HG03354 (cell line): ENCODE data around the gene MCU.
"Not testable (repeated sequence)": the region's sequence is repeated elsewhere in the genome, so short reads cannot be mapped to it uniquely, and the experiment has no call there.

ENCODE experiments used
- ATAC-seq: cut with Tn5 transposase; IDR thresholded peaks from one replicate; pipeline ENCODE4 v1.9.1; 2021; ENCODE audit warnings: mild to moderate bottlenecking; ENCODE audit not compliant: unreplicated experiment, poor library complexity, severe bottlenecking

MCU gene

DNA sequence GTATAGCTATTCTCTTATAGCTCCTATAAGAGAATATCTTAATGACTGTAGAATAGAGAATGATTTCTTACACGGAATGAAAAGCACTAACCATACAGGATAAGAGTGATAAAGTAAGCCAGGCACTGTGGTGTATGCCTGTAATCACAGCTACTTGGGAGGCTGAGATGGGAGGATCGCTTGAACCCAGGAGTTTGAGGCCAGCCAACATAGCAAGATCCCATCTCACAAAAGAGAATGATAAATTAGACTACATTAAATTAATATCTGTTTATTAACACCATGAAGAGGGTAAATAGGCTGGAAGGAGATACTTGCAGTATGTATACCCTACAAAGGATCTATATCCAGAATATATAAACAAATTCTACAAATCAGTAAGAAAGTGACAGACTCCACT, 189.3 kb downstream of the MCU start:
- ATAC-seq = no peak

DNA sequence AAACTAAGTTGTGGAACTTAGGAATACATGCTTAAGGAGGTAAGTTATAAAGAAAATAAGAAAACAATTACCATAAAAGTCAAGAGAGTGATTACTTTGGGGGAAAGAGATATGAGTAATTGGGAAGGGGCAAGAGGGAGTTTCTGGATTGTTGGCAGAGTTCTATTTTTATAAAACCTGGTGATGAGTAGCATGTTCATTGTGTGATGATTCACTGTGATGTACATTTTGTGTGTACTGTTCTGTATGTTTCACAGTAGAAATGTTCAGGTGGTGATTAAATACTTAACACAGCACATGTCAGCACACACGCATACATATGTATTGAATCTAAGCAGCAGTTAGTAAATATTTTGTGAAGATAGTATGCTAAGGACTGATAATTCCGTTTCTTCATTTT, 191.9 kb downstream of the MCU start:
- ATAC-seq = no peak

GRCh38 chr10:72885953-72886352, 194.0 kb downstream of the MCU start:
- ATAC-seq = no peak

GRCh38 chr10:72886621-72887020, 194.7 kb downstream of the MCU start:
- no peak for ATAC-seq

- no peak for ATAC-seq
Measured at GRCh38 chr10:72887043-72887442, 195.1 kb downstream of the MCU start.

GRCh38 chr10:72888151-72888638, 196.3 kb downstream of the MCU start:
- ATAC-seq = no peak

DNA sequence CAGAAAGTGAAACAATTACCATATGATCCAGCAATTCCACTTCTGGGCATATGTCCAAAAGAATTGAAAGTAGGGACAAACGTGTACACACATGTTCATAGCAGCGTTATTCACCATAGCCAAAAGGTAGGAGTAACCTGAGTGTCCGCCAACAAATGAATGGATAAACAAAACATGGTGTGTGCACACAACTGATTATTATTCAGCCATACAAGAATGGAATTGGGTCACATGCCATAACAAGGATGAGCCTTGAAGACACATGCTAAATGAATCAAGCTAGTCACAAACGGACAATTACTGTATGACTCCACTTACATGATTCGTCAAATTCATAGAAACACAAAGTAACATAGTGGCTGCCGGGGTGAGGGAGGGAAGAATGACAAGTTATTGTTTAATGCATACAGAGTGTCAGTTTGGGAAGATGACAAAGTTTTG, 197.5 kb downstream of the MCU start:
- ATAC-seq = no peak

DNA sequence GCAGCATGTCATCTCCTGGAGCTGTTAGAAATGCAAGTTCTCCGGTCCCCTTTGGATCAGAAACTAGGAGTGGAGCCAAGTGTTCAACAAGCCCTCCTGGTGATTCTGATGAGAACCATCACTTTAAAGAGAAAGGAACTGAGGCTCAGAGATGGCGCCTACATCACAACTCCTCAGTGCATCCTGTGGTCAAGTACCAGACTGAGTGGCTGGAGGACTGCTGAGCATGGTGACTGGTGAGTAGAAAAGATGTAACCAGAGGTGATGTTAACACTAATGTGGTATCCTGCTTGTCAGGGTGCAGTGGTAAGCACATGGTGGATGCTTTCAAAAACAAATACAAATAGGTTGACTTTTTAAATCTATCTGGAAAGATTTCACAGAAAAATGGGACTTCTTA, 198.1 kb downstream of the MCU start:
- ATAC-seq = no peak

GRCh38 chr10:72893136-72893798, 201.3 kb downstream of the MCU start, which contains the start of gene OIT3:
TSS of gene OIT3 (plus strand) at chr10:72893739. CDS start at chr10:72893799, 60 bp downstream.
- no peak for ATAC-seq

DNA sequence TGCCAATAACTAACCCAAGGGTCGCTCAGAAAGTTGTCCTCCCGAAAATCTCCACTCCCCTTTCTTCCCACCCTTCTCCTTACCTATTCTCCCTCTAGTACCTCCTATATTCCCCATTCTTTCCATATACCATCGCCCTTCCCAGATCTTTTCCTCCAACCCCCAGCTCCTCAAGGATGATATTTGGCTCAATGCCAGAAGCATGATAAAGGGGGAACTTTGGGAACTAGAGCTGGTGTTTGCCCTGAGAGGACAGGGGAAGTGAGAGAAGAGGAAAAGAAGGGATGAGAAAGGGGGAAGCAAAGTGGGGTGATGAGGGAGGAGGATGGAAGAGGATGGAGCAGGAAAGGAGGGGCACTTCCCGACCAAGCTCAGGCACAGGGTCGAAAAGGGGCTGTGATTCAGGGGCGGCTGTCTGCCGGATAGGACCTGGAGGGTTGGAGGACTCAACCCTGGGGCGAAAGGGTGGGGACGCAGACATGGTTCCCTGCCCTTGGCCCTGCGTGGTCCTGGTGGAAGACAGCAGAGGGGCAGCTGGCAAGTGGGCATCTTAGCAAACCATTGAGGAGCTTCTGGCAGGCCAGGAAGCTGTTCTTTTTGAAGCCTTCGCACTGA, 203.4 kb downstream of the MCU start:
- ATAC-seq = no peak

- no peak for ATAC-seq
Measured at GRCh38 chr10:72898616-72899015, 206.7 kb downstream of the MCU start.

- ATAC-seq = no peak
Measured at GRCh38 chr10:72899545-72899944, 207.6 kb downstream of the MCU start.

DNA sequence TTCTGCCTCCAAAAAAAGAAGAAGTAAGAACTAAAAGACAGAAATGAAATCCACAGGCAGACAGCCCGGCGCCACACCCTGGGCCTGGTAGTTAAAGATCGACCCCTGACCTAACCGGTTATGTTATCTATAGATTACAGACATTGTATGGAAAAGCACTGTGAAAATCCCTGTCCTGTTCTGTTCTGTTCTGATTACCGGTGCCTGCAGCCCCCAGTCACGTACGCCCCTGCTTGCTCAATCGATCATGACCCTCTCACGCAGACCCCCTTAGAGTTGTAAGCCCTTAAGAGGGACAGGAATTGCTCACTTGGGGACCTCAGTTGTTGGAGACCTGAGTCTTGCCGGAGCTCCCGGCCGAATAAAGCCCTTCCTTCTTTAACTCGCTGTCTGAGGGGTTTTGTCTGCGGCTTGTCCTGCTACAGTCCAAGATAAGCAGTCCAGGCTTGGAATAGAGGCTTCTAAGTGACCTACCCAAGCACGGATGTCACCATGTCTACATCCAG, 212.1 kb downstream of the MCU start:
- not testable (repeated sequence) for ATAC-seq

- no peak for ATAC-seq
Measured at GRCh38 chr10:72904806-72905205, 212.9 kb downstream of the MCU start.

DNA sequence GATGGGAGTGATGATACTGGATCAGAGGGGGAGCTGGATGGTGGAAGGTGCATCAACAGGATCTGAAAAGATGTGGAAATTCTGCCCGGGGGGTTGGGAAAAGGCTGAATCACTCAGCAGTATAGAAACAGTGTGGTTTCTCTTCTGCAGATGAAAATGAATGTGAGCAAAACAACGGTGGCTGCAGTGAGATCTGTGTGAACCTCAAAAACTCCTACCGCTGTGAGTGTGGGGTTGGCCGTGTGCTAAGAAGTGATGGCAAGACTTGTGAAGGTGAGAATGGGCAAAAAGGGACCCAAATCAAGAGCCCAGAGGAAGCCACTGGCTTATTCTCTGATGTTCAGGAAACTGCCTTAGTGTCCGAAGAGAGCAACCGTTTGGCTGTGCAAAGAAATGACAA, 214.5 kb downstream of the MCU start:
- no peak for ATAC-seq

- no peak for ATAC-seq
Measured at GRCh38 chr10:72910705-72911104, 218.8 kb downstream of the MCU start.

DNA sequence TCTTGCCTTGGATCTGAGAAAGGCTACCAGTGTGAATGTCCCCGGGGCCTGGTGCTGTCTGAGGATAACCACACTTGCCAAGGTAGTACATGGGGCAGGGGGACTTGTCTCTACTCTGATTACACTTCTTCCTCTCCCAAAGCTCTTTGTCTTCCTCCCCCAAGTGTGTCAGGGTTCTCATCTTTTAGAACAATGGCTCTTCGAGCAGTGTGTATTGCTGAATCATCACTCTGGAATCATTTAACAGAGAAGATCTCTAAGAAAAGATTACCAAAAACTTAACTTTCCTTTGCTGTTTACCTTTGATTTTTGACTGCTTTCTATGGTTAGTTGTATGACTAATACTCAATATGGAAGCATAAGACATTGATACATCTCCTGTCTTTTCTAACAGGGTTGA, 219.8 kb downstream of the MCU start:
- no peak for ATAC-seq

DNA sequence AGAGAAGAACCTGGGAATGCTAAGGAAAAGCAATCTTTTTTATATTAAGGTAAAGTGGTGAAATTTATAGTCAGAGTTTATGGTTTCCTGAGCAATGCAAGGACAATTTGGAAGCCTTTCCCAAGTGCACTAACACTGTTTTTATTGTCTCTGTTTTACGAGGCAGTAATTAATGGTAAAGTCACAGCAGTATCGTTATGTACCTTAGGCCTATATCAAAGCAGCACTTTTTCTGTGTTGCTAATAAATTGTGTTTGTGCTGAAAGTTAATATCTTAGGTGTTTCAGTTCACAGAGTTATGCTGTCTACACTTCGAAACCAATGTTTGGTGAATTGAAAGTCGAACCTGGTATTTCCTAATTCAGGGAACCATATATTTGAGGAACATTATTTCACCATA, 220.8 kb downstream of the MCU start:
- ATAC-seq = no peak

- no peak for ATAC-seq
Measured at GRCh38 chr10:72913287-72913686, 221.3 kb downstream of the MCU start.

GRCh38 chr10:72917201-72917600, 225.3 kb downstream of the MCU start:
- not testable (repeated sequence) for ATAC-seq

DNA sequence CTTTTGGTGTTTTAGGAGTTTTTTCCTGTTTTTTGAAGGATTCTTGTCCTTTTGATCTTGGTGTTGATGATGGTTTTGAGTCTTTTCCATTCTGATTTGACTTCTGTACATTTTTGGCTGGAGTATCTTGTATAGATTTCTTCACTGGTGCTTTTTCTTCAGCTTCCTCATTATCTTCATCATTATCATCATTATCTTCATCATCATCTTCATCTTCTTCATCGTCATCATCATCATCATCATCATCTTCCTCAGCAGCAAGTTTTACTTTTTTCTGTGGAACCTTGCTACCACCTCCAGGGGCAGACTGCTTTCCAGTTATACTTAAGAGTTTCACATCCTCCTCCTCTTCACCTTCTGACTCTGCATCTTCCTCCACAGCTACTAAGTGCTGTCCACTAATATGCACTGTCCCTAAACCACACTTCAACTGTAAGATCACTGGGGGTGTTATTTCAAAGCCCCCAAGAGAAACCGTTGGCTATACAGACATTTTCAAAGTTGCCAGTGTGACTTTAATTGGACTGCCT, 225.9 kb downstream of the MCU start:
- not testable (repeated sequence) for ATAC-seq
